Right atrium auricular region (tissue), 2 donors: ENCODE measurements around the gene RAB28. TPM values are rescaled to one million over a fixed set of nuclear protein-coding genes. Genes with fewer than 3 reads are reported as not detected.

Source experiments
- DNase-seq: peaks from one replicate; pipeline ENCODE4 v3.0.0-alpha.2; 2019; ENCODE audit warnings: low spot score
- H3K27ac ChIP-seq, 2 donors: fragments of 200-600 bp; sonication (generic); 1 replicate in 1 of 2; 2 replicates in 1 of 2; pipeline ENCODE4 v1.5.1; 2016 to 2019
- H3K27me3 ChIP-seq, 2 donors: fragments of 200-600 bp; sonication (generic); one replicate each; pipeline versions ENCODE4 v1.5.1 to v1.6.0; 2017 to 2019
- H3K36me3 ChIP-seq: fragments of 200-600 bp; sonication (generic); one replicate; pipeline ENCODE4 v1.5.1; 2016
- H3K4me1 ChIP-seq, 2 donors: fragments of 200-600 bp; sonication (generic); one replicate each; pipeline versions ENCODE4 v1.5.1 to v1.6.0; 2017 to 2019
- H3K4me3 ChIP-seq, 2 donors: fragments of 200-600 bp; sonication (generic); 1 replicate in 1 of 2; 2 replicates in 1 of 2; pipeline ENCODE4 v1.5.1; 2017 to 2019; ENCODE audit warnings: mild to moderate bottlenecking in 1 of 2, moderate library complexity in 1 of 2
- H3K9me3 ChIP-seq, 2 donors: fragments of 200-600 bp; sonication (generic); one replicate each; pipeline ENCODE4 v1.5.1; 2019
- CTCF ChIP-seq, 2 donors: fragments of 200-600 bp; sonication (generic); IDR thresholded peaks; one replicate each; pipeline ENCODE4 v1.5.1; 2019; ENCODE audit warnings: antibody characterized with exemption in 2 of 2
- total RNA-seq, 2 donors: library from RNA; depleted of rRNA; stranded (reverse); fragments of >200 nt; gene quantifications; one replicate each; pipeline ENCODE4 v1.1.0, GENCODE V29; 2016

Gene RAB28
- total RNA-seq, 2 donors from 2014 or later, result 15.3 to 19.8 TPM

DNA sequence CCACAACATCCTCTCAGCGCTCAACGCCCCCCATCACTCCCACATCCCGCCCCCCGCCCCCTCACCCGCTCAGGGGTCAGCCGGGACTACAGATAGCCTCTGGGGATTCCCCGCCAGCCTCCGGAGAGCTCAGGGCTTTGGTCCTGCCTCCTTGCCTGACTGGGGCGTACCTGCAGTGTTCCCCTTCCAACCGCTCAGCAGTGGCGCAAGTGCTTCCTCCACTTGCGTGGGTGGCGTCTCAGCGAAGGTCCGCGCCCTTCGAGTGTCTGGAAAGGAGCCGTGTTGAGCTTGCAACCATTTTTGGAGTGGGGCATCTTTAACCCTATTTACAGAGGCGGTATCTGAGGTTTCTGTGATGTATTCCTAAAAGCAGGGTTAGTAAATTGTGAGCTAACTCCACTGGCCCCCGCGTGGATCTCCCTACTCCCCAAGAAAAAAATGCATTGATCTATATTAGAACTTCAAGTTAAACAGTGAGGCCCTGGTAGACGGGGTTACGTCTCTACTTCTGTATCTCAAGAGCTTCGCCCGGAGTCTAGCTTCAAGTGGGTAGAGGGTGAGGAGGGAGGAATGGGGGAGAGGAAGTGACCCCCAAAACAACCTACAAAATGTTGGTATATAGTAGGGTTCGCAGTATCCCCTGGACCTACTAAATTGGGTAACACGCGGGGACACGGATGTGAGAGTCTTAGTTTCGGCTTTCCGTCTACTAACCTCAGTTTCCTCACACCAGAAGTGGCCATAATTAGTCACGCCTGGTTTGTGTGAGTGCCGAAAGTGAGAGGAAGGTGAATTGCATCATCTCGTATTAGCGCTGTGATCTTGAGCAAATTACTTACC, 44.1 kb upstream of the RAB28 start:
- peaks cover 39 to 80% of the 10 kb centered on the region in 2 donors for H3K27me3 ChIP-seq
- H3K4me1 ChIP-seq, result peaks cover 0 to 31% of the 10 kb centered on the region in 2 donors
- no peak overlapping the region for H3K27ac ChIP-seq
- no peak for TF ChIP-seq CTCF (IDR thresholded peaks at IDR 0.05)
- DNase-seq, result no peak
- peaks cover 13 to 19% of the 10 kb centered on the region in 2 donors for H3K9me3 ChIP-seq
- H3K36me3 ChIP-seq, result no peaks in the 10 kb centered on the region
- H3K4me3 ChIP-seq, result no peak overlapping the region

DNA sequence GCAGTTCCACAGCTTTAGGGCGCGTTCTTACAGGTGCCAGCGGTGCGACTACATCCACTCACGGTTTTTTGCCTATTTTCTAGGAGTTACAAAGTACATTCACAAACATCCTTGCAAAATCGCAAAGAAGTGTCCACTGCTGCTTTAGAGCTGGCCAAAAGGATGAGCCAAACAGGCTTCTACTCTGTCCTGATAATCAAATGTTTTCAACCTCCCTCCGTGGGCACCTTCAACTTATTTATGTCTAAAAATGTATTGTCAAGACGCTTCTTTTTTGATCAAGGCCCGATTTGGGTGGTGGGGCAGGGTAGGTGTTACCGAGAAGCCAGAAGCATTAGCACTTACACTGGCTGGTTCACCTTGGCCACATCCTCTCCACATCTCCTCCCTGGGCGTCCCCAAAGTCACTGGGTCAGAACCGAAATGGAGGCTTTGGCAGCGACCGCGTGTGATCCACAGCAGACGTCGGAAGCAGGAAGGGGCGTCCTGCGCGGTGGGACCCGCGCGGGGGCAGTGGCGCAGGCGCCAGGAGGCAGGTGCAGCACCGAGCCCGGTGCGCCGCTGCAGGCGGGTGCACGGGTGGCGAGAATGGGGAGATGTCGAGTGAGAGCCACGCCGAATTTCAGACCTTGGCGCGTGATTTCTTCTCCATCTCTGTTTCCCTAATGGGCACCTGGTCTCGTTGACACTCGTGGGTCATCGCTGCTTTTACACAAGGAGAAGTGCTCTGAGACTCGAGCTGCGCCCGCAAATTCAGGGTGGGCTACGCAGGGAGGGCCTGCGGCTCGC, 43.2 kb upstream of the RAB28 start:
- H3K4me3 ChIP-seq, result no peak overlapping the region
- DNase-seq, result no peak
- peaks cover 13 to 19% of the 10 kb centered on the region in 2 donors for H3K9me3 ChIP-seq
- no peaks in the 10 kb centered on the region for H3K36me3 ChIP-seq
- H3K27ac ChIP-seq, result no peak overlapping the region
- peaks cover 38 to 85% of the 10 kb centered on the region in 2 donors for H3K27me3 ChIP-seq
- no peak for TF ChIP-seq CTCF (IDR thresholded peaks at IDR 0.05)
- H3K4me1 ChIP-seq, result peaks cover 0 to 39% of the 10 kb centered on the region in 2 donors

GRCh38 chr4:13526658-13527057, 42.5 kb upstream of the RAB28 start:
- H3K4me3 ChIP-seq, result no peak overlapping the region
- DNase-seq, result no peak
- H3K9me3 ChIP-seq, result peaks cover 13 to 19% of the 10 kb centered on the region in 2 donors
- peaks cover 0 to 41% of the 10 kb centered on the region in 2 donors for H3K4me1 ChIP-seq
- H3K27ac ChIP-seq, result no peak overlapping the region
- H3K36me3 ChIP-seq, result no peaks in the 10 kb centered on the region
- peaks cover 44 to 82% of the 10 kb centered on the region in 2 donors for H3K27me3 ChIP-seq
- TF ChIP-seq CTCF (IDR thresholded peaks at IDR 0.05), result no peak

- Histone ChIP-seq H3K9me3 (peaks cover 13 to 19% of the 10 kb centered on the region in 2 donors), H3K27ac (no peak overlapping the region), H3K4me1 (peaks cover 0 to 34% of the 10 kb centered on the region in 2 donors), H3K4me3 (no peak overlapping the region), H3K27me3 (peaks cover 39 to 73% of the 10 kb centered on the region in 2 donors), H3K36me3 (no peaks in the 10 kb centered on the region)
- DNase-seq, result no peak
- TF ChIP-seq CTCF (IDR thresholded peaks at IDR 0.05), result no peak
These were observed 41.6 kb upstream of the RAB28 start for GRCh38 chr4:13525606-13526281.

- Histone ChIP-seq H3K4me1 (peaks cover 0 to 33% of the 10 kb centered on the region in 2 donors), H3K36me3 (no peaks in the 10 kb centered on the region), H3K9me3 (peaks cover 13 to 19% of the 10 kb centered on the region in 2 donors), H3K27ac (no peak overlapping the region), H3K27me3 (peaks cover 34 to 63% of the 10 kb centered on the region in 2 donors), H3K4me3 (no peak overlapping the region)
- no peak for DNase-seq
- no peak for TF ChIP-seq CTCF (IDR thresholded peaks at IDR 0.05)
These were observed 40.5 kb upstream of the RAB28 start for GRCh38 chr4:13524504-13525243.
